ENCODE measurements around the gene RRAD.

Gene RRAD

GRCh38 chr16:66890799-66891198, 34.5 kb downstream of the RRAD start:
- Histone ChIP-seq H3K4me1 (ENCODE audit: insufficient read depth, insufficient read length) (peaks cover 3% of the 10 kb centered on the region), H3K36me3 (ENCODE audit: insufficient read depth, insufficient read length, low read length) (peaks cover 10% of the 10 kb centered on the region), H3K9ac (ENCODE audit: insufficient read length, low read depth) (no peak overlapping the region), H3K9me3 (ENCODE audit: insufficient read depth, low read length) (no peaks in the 10 kb centered on the region), H3K27me3 (ENCODE audit: insufficient read depth, insufficient read length) (no peaks in the 10 kb centered on the region), H3K4me3 (ENCODE audit: insufficient read length, low read depth) (no peak overlapping the region)
- no peak for TF ChIP-seq ZNF274 (IDR thresholded peaks at IDR 0.05; ENCODE audit: low read depth, low read length)
- no peak for TF ChIP-seq SUZ12 (IDR thresholded peaks at IDR 0.05; ENCODE audit: extremely low read depth, insufficient read depth, insufficient read length)
- TF ChIP-seq YY1 (IDR thresholded peaks at IDR 0.05; ENCODE audit: insufficient read depth, insufficient read length) = no peak
- no peak for DNase-seq (ENCODE audit: low read depth, low spot score)

- Histone ChIP-seq H3K36me3 (ENCODE audit: insufficient read depth, insufficient read length, low read length) (peaks cover 22% of the 10 kb centered on the region), H3K9ac (ENCODE audit: insufficient read length, low read depth) (no peak overlapping the region), H3K4me3 (ENCODE audit: insufficient read length, low read depth) (no peak overlapping the region), H3K27me3 (ENCODE audit: insufficient read depth, insufficient read length) (no peaks in the 10 kb centered on the region), H3K9me3 (ENCODE audit: insufficient read depth, low read length) (no peaks in the 10 kb centered on the region), H3K4me1 (ENCODE audit: insufficient read depth, insufficient read length) (peaks cover 7% of the 10 kb centered on the region)
- TF ChIP-seq YY1 (IDR thresholded peaks at IDR 0.05; ENCODE audit: insufficient read depth, insufficient read length) = no peak
- no peak for TF ChIP-seq ZNF274 (IDR thresholded peaks at IDR 0.05; ENCODE audit: low read depth, low read length)
- no peak for TF ChIP-seq SUZ12 (IDR thresholded peaks at IDR 0.05; ENCODE audit: extremely low read depth, insufficient read depth, insufficient read length)
- no peak for DNase-seq (ENCODE audit: low read depth, low spot score)
These were observed 35.7 kb downstream of the RRAD start for GRCh38 chr16:66889622-66890021.

GRCh38 chr16:66888647-66889615, 36.4 kb downstream of the RRAD start:
- no peaks in the 10 kb centered on the region for H3K27me3 ChIP-seq (ENCODE audit: insufficient read depth, insufficient read length)
- TF ChIP-seq SUZ12 (IDR thresholded peaks at IDR 0.05; ENCODE audit: extremely low read depth, insufficient read depth, insufficient read length) = no peak
- no peak for TF ChIP-seq ZNF274 (IDR thresholded peaks at IDR 0.05; ENCODE audit: low read depth, low read length)
- no peak for TF ChIP-seq YY1 (IDR thresholded peaks at IDR 0.05; ENCODE audit: insufficient read depth, insufficient read length)
- H3K36me3 ChIP-seq (ENCODE audit: insufficient read depth, insufficient read length, low read length) = peaks cover 27% of the 10 kb centered on the region
- H3K4me3 ChIP-seq (ENCODE audit: insufficient read length, low read depth) = no peak overlapping the region
- peaks cover 4% of the 10 kb centered on the region for H3K4me1 ChIP-seq (ENCODE audit: insufficient read depth, insufficient read length)
- H3K9me3 ChIP-seq (ENCODE audit: insufficient read depth, low read length) = no peaks in the 10 kb centered on the region
- H3K9ac ChIP-seq (ENCODE audit: insufficient read length, low read depth) = no peak overlapping the region
- DNase-seq (ENCODE audit: low read depth, low spot score) = no peak

GRCh38 chr16:66886914-66887313, 38.4 kb downstream of the RRAD start:
- Histone ChIP-seq H3K9me3 (ENCODE audit: insufficient read depth, low read length) (no peaks in the 10 kb centered on the region), H3K27me3 (ENCODE audit: insufficient read depth, insufficient read length) (no peaks in the 10 kb centered on the region), H3K36me3 (ENCODE audit: insufficient read depth, insufficient read length, low read length) (peaks cover 30% of the 10 kb centered on the region), H3K4me1 (ENCODE audit: insufficient read depth, insufficient read length) (peaks cover 4% of the 10 kb centered on the region), H3K4me3 (ENCODE audit: insufficient read length, low read depth) (no peak overlapping the region), H3K9ac (ENCODE audit: insufficient read length, low read depth) (no peak overlapping the region)
- DNase-seq (ENCODE audit: low read depth, low spot score) = no peak
- TF ChIP-seq YY1 (IDR thresholded peaks at IDR 0.05; ENCODE audit: insufficient read depth, insufficient read length) = no peak
- no peak for TF ChIP-seq ZNF274 (IDR thresholded peaks at IDR 0.05; ENCODE audit: low read depth, low read length)
- no peak for TF ChIP-seq SUZ12 (IDR thresholded peaks at IDR 0.05; ENCODE audit: extremely low read depth, insufficient read depth, insufficient read length)

GRCh38 chr16:66886321-66886720, 39.0 kb downstream of the RRAD start:
- no peak for TF ChIP-seq YY1 (IDR thresholded peaks at IDR 0.05; ENCODE audit: insufficient read depth, insufficient read length)
- TF ChIP-seq SUZ12 (IDR thresholded peaks at IDR 0.05; ENCODE audit: extremely low read depth, insufficient read depth, insufficient read length) = no peak
- TF ChIP-seq ZNF274 (IDR thresholded peaks at IDR 0.05; ENCODE audit: low read depth, low read length) = no peak
- H3K9me3 ChIP-seq (ENCODE audit: insufficient read depth, low read length) = no peaks in the 10 kb centered on the region
- no peak for DNase-seq (ENCODE audit: low read depth, low spot score)
- peaks cover 28% of the 10 kb centered on the region for H3K36me3 ChIP-seq (ENCODE audit: insufficient read depth, insufficient read length, low read length)
- H3K4me1 ChIP-seq (ENCODE audit: insufficient read depth, insufficient read length) = peaks cover 4% of the 10 kb centered on the region
- no peaks in the 10 kb centered on the region for H3K27me3 ChIP-seq (ENCODE audit: insufficient read depth, insufficient read length)
- H3K9ac ChIP-seq (ENCODE audit: insufficient read length, low read depth) = no peak overlapping the region
- H3K4me3 ChIP-seq (ENCODE audit: insufficient read length, low read depth) = no peak overlapping the region

GRCh38 chr16:66885491-66885890, 39.8 kb downstream of the RRAD start:
- DNase-seq (ENCODE audit: low read depth, low spot score) = no peak
- H3K36me3 ChIP-seq (ENCODE audit: insufficient read depth, insufficient read length, low read length) = peaks cover 26% of the 10 kb centered on the region
- H3K27me3 ChIP-seq (ENCODE audit: insufficient read depth, insufficient read length) = no peaks in the 10 kb centered on the region
- peaks cover 4% of the 10 kb centered on the region for H3K4me1 ChIP-seq (ENCODE audit: insufficient read depth, insufficient read length)
- no peak overlapping the region for H3K9ac ChIP-seq (ENCODE audit: insufficient read length, low read depth)
- no peak for TF ChIP-seq YY1 (IDR thresholded peaks at IDR 0.05; ENCODE audit: insufficient read depth, insufficient read length)
- no peak for TF ChIP-seq ZNF274 (IDR thresholded peaks at IDR 0.05; ENCODE audit: low read depth, low read length)
- TF ChIP-seq SUZ12 (IDR thresholded peaks at IDR 0.05; ENCODE audit: extremely low read depth, insufficient read depth, insufficient read length) = no peak
- H3K4me3 ChIP-seq (ENCODE audit: insufficient read length, low read depth) = no peak overlapping the region
- H3K9me3 ChIP-seq (ENCODE audit: insufficient read depth, low read length) = no peaks in the 10 kb centered on the region

- no peak for TF ChIP-seq YY1 (IDR thresholded peaks at IDR 0.05; ENCODE audit: insufficient read depth, insufficient read length)
- Histone ChIP-seq H3K4me1 (ENCODE audit: insufficient read depth, insufficient read length) (peaks cover 9% of the 10 kb centered on the region), H3K9ac (ENCODE audit: insufficient read length, low read depth) (no peak overlapping the region), H3K36me3 (ENCODE audit: insufficient read depth, insufficient read length, low read length) (peaks cover 26% of the 10 kb centered on the region), H3K4me3 (ENCODE audit: insufficient read length, low read depth) (no peak overlapping the region), H3K9me3 (ENCODE audit: insufficient read depth, low read length) (no peaks in the 10 kb centered on the region), H3K27me3 (ENCODE audit: insufficient read depth, insufficient read length) (no peaks in the 10 kb centered on the region)
- DNase-seq (ENCODE audit: low read depth, low spot score) = no peak
These were observed 42.6 kb downstream of the RRAD start for GRCh38 chr16:66882702-66883101.
